ENCODE data around the gene DAZAP1. TPM values are rescaled to one million over a fixed set of nuclear protein-coding genes. Genes with fewer than 3 reads are reported as not detected.

DAZAP1 gene
- total RNA-seq, 2 donors from 2014 or later, result 34.9 to 76.9 TPM

DNA sequence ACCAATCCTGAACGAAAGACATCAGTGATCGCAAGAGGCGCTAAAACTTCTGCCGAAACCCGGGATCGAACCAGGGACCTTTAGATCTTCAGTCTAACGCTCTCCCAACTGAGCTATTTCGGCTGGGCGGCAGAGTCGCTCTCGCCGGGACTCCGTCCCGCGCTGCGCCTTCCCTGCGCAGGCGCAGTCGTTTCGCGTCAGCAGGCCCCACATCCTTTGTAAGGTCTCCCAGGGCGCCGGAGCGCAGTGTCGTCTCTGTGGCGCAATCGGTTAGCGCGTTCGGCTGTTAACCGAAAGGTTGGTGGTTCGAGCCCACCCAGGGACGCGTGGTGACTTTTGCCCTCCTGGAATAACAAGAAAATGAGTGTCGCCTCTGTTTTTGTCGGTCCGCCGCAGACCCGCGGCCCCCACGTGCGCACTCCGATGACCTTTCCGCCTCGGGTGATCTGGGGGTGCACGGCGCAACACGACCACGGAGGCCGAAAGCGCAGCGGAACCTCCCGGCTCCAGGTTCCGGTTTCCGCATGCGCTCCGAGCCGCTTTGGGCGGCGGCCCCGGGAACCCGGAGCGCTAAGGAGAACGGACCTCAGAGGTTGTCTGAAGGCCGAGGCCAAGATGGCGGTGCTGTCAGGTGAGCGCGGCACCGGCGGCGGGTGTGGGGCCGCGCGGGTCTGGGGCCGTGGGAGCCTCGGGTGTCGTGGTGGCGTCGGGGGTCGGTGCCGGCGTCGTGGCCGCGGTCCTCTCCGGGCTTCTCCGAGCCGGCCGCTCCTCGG, 23.9 kb upstream of the DAZAP1 start, which contains the start of gene NDUFS7:
Gene NDUFS7, plus strand, starts transcription at position 596 of the 773 bp plus-strand sequence. Its CDS starts 20 bp downstream, at position 616.
- Histone ChIP-seq H3K27me3 (replicated peaks; ENCODE audit: insufficient read depth) (no peaks in the 10 kb centered on the region), H3K4me3 (peak within 1 kb of the TSS; percentile 100), H3K36me3 (peaks cover 6% of the 10 kb centered on the region), H3K27ac (peak within 1 kb of the TSS; percentile 81 to 82), H3K4me1 (ENCODE audit: control insufficient read depth in 1 of 2, low read depth in 2 of 2) (peaks cover 11 to 18% of the 10 kb centered on the region in 2 donors), H3K9me3 (no peaks in the 10 kb centered on the region)
- TF ChIP-seq CTCF (IDR thresholded peaks at IDR 0.05), result peak; percentile 47
- ATAC-seq (ENCODE audit: insufficient number of reproducible peaks, low FRiP score, low read depth), result peak; percentile 94
- peak; percentile 50 for DNase-seq (ENCODE audit: low spot score)

DNA sequence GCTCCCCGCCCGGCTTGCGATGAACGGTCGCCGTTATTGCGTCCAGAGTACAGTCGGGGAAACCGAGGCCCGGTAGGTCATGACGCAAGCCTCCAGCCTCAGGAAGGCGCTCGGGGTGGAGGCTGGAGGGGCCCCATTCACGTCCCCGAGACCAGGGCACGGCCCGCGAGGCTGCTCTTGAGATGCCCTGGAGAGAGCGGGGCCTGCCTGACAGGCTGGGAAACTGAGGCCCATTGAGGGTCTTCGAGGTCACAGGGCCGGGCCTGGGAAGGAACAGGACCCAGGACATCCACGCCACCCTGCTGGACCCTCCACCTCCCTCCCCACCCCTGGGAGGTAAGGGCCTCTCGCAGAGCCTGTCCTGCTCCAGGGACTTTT, 23.3 kb upstream of the DAZAP1 start:
- DNase-seq (ENCODE audit: low spot score) (no peak), ATAC-seq (ENCODE audit: insufficient number of reproducible peaks, low FRiP score, low read depth) (no peak)
- no peaks in the 10 kb centered on the region for H3K9me3 ChIP-seq
- H3K36me3 ChIP-seq, result peaks cover 12% of the 10 kb centered on the region
- peak overlapping the region; percentile 81 to 82 for H3K27ac ChIP-seq
- peaks cover 11 to 18% of the 10 kb centered on the region in 2 donors for H3K4me1 ChIP-seq (ENCODE audit: control insufficient read depth in 1 of 2, low read depth in 2 of 2)
- H3K4me3 ChIP-seq, result peak overlapping the region; percentile 100
- H3K27me3 ChIP-seq (replicated peaks; ENCODE audit: insufficient read depth), result no peaks in the 10 kb centered on the region
- no peak for TF ChIP-seq CTCF (IDR thresholded peaks at IDR 0.05)

DNA sequence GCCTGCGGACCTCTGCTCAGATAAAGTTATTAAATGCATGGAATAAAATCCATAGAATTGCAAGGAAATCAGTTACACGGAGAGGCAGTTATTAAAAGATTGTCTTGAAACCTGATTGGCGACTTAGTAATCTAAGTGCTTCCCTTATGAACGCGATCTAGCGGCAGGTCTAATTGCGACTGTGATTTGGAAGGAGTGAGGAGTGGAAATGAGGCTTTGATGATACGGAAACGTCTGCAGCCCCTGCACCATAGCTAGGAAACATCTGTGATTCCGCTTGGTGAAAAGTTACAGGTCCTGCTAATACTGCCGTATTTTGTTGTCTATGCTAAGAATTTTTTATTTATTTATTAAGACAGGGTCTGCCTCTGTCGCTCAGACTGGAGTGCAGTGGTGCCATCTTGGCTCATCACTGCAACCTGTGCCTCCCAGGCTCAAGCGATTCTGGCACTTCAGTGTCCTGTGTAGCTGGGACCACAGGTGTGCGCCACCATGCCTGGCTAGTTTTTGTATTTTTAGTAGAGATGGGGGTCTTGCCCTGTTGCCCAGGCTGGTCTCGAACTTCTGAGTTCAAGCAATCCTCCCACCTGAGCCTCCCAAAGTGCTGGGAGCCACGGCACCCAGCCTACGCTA, 22.8 kb upstream of the DAZAP1 start:
- peaks cover 11 to 18% of the 10 kb centered on the region in 2 donors for H3K4me1 ChIP-seq (ENCODE audit: control insufficient read depth in 1 of 2, low read depth in 2 of 2)
- H3K4me3 ChIP-seq, result peak overlapping the region; percentile 100
- peaks cover 17% of the 10 kb centered on the region for H3K36me3 ChIP-seq
- no peak for TF ChIP-seq CTCF (IDR thresholded peaks at IDR 0.05)
- no peak for ATAC-seq (ENCODE audit: insufficient number of reproducible peaks, low FRiP score, low read depth)
- H3K27me3 ChIP-seq (replicated peaks; ENCODE audit: insufficient read depth), result no peaks in the 10 kb centered on the region
- H3K27ac ChIP-seq, result peak overlapping the region in 1 of 2 donors; percentile 81
- H3K9me3 ChIP-seq, result no peaks in the 10 kb centered on the region
- DNase-seq (ENCODE audit: low spot score), result no peak

GRCh38 chr19:1385816-1386215, 21.6 kb upstream of the DAZAP1 start:
- no peak for DNase-seq (ENCODE audit: low spot score)
- H3K36me3 ChIP-seq, result peaks cover 21% of the 10 kb centered on the region
- no peaks in the 10 kb centered on the region for H3K9me3 ChIP-seq
- no peak overlapping the region for H3K4me3 ChIP-seq
- no peak for TF ChIP-seq CTCF (IDR thresholded peaks at IDR 0.05)
- no peak for ATAC-seq (ENCODE audit: insufficient number of reproducible peaks, low FRiP score, low read depth)
- H3K4me1 ChIP-seq (ENCODE audit: control insufficient read depth in 1 of 2, low read depth in 2 of 2), result peaks cover 11 to 18% of the 10 kb centered on the region in 2 donors
- no peaks in the 10 kb centered on the region for H3K27me3 ChIP-seq (replicated peaks; ENCODE audit: insufficient read depth)
- no peak overlapping the region for H3K27ac ChIP-seq

- peaks cover 11 to 18% of the 10 kb centered on the region in 2 donors for H3K4me1 ChIP-seq (ENCODE audit: control insufficient read depth in 1 of 2, low read depth in 2 of 2)
- no peak for TF ChIP-seq CTCF (IDR thresholded peaks at IDR 0.05)
- H3K36me3 ChIP-seq, result peaks cover 24% of the 10 kb centered on the region
- no peak for DNase-seq (ENCODE audit: low spot score)
- no peak overlapping the region for H3K4me3 ChIP-seq
- no peaks in the 10 kb centered on the region for H3K27me3 ChIP-seq (replicated peaks; ENCODE audit: insufficient read depth)
- no peak overlapping the region for H3K27ac ChIP-seq
- ATAC-seq (ENCODE audit: insufficient number of reproducible peaks, low FRiP score, low read depth), result no peak
- no peaks in the 10 kb centered on the region for H3K9me3 ChIP-seq
Observed at GRCh38 chr19:1386945-1387683, 20.3 kb upstream of the DAZAP1 start.

All from thoracic aorta (tissue), 2 donors.